Measurements from ENCODE around the gene OR12D3.
"Not testable (repeated sequence)": the region's sequence is repeated elsewhere in the genome, so short reads cannot be mapped to it uniquely, and the experiment has no call there.

OR12D3 gene

GRCh38 chr6:29354980-29355379 lies 20.1 kb downstream of the OR12D3 start:
- Histone ChIP-seq H3K9me2 (replicated peaks; ENCODE audit: insufficient read depth, low read length) (no peaks in the 10 kb centered on the region), H3K4me2 (ENCODE audit: low read depth, low read length, poor library complexity, severe bottlenecking) (no peak overlapping the region), H3K27ac (ENCODE audit: low read depth, low read length) (no peak overlapping the region), H3K4me3 (ENCODE audit: insufficient read depth, low read length, poor library complexity, severe bottlenecking) (no peak overlapping the region), H4K20me1 (ENCODE audit: low read depth, low read length) (no peaks in the 10 kb centered on the region), H3K79me2 (ENCODE audit: insufficient read depth, low read length) (no peaks in the 10 kb centered on the region), H3K36me3 (ENCODE audit: low read length) (no peaks in the 10 kb centered on the region), H3K9me3 (ENCODE audit: insufficient read depth, low read length) (no peaks in the 10 kb centered on the region), H2AFZ (ENCODE audit: low read depth, low read length, severe bottlenecking) (no peak overlapping the region), H3K9ac (ENCODE audit: low read length) (no peak overlapping the region), H3K27me3 (ENCODE audit: low read length) (no peaks in the 10 kb centered on the region), H3F3A (ENCODE audit: insufficient read depth) (no peaks in the 10 kb centered on the region)
- no peak for TF ChIP-seq CTCF (IDR thresholded peaks at IDR 0.05; ENCODE audit: insufficient read depth, low read length, poor library complexity, severe bottlenecking)
- TF ChIP-seq EZH2phosphoT487 (conservative IDR thresholded peaks at IDR 0.05; ENCODE audit: low read length) = no peak

- H3F3A ChIP-seq (ENCODE audit: insufficient read depth); H3K4me3 ChIP-seq (ENCODE audit: insufficient read depth, low read length, poor library complexity, severe bottlenecking); H3K36me3 ChIP-seq (ENCODE audit: low read length); H2AFZ ChIP-seq (ENCODE audit: low read depth, low read length, severe bottlenecking); H3K27ac ChIP-seq (ENCODE audit: low read depth, low read length); H3K79me2 ChIP-seq (ENCODE audit: insufficient read depth, low read length); H3K4me2 ChIP-seq (ENCODE audit: low read depth, low read length, poor library complexity, severe bottlenecking); H3K27me3 ChIP-seq (ENCODE audit: low read length); H4K20me1 ChIP-seq (ENCODE audit: low read depth, low read length); H3K9me2 ChIP-seq (replicated peaks; ENCODE audit: insufficient read depth, low read length); H3K9ac ChIP-seq (ENCODE audit: low read length); H3K9me3 ChIP-seq (ENCODE audit: insufficient read depth, low read length): not testable (repeated sequence)
Measured at GRCh38 chr6:29349348-29349747, 25.7 kb downstream of the OR12D3 start.

GRCh38 chr6:29345380-29345779 lies 29.7 kb downstream of the OR12D3 start:
- no peaks in the 10 kb centered on the region for H3F3A ChIP-seq (ENCODE audit: insufficient read depth)
- H3K4me3 ChIP-seq (ENCODE audit: insufficient read depth, low read length, poor library complexity, severe bottlenecking) = no peak overlapping the region
- H3K4me2 ChIP-seq (ENCODE audit: low read depth, low read length, poor library complexity, severe bottlenecking) = no peak overlapping the region
- no peaks in the 10 kb centered on the region for H3K9me3 ChIP-seq (ENCODE audit: insufficient read depth, low read length)
- H3K9ac ChIP-seq (ENCODE audit: low read length) = no peak overlapping the region
- no peak for TF ChIP-seq EZH2phosphoT487 (conservative IDR thresholded peaks at IDR 0.05; ENCODE audit: low read length)
- no peak for TF ChIP-seq CTCF (IDR thresholded peaks at IDR 0.05; ENCODE audit: insufficient read depth, low read length, poor library complexity, severe bottlenecking)
- H4K20me1 ChIP-seq (ENCODE audit: low read depth, low read length) = no peaks in the 10 kb centered on the region
- 0 out of 2 replicates have a peak, but pooled peaks cover 3% of the 10 kb centered on the region for H3K27me3 ChIP-seq (ENCODE audit: low read length)
- H3K27ac ChIP-seq (ENCODE audit: low read depth, low read length) = no peak overlapping the region
- no peaks in the 10 kb centered on the region for H3K9me2 ChIP-seq (replicated peaks; ENCODE audit: insufficient read depth, low read length)
- H3K79me2 ChIP-seq (ENCODE audit: insufficient read depth, low read length) = no peaks in the 10 kb centered on the region
- no peak overlapping the region for H2AFZ ChIP-seq (ENCODE audit: low read depth, low read length, severe bottlenecking)
- H3K36me3 ChIP-seq (ENCODE audit: low read length) = no peaks in the 10 kb centered on the region

- no peak overlapping the region for H3K9ac ChIP-seq (ENCODE audit: low read length)
- H3K27me3 ChIP-seq (ENCODE audit: low read length) = 0 out of 2 replicates have a peak, but pooled peaks cover 4% of the 10 kb centered on the region
- no peaks in the 10 kb centered on the region for H3K36me3 ChIP-seq (ENCODE audit: low read length)
- no peaks in the 10 kb centered on the region for H3K9me3 ChIP-seq (ENCODE audit: insufficient read depth, low read length)
- H3K9me2 ChIP-seq (replicated peaks; ENCODE audit: insufficient read depth, low read length) = no peaks in the 10 kb centered on the region
- no peaks in the 10 kb centered on the region for H3F3A ChIP-seq (ENCODE audit: insufficient read depth)
- no peak overlapping the region for H3K4me3 ChIP-seq (ENCODE audit: insufficient read depth, low read length, poor library complexity, severe bottlenecking)
- H3K4me2 ChIP-seq (ENCODE audit: low read depth, low read length, poor library complexity, severe bottlenecking) = no peak overlapping the region
- H3K79me2 ChIP-seq (ENCODE audit: insufficient read depth, low read length) = no peaks in the 10 kb centered on the region
- no peak for TF ChIP-seq EZH2phosphoT487 (conservative IDR thresholded peaks at IDR 0.05; ENCODE audit: low read length)
- TF ChIP-seq CTCF (IDR thresholded peaks at IDR 0.05; ENCODE audit: insufficient read depth, low read length, poor library complexity, severe bottlenecking) = no peak
- no peak overlapping the region for H3K27ac ChIP-seq (ENCODE audit: low read depth, low read length)
- no peaks in the 10 kb centered on the region for H4K20me1 ChIP-seq (ENCODE audit: low read depth, low read length)
- H2AFZ ChIP-seq (ENCODE audit: low read depth, low read length, severe bottlenecking) = no peak overlapping the region
Measured at GRCh38 chr6:29336269-29336668, 38.8 kb downstream of the OR12D3 start.

Data from SU-DHL-6 (cell line).